ENCODE results near the gene TMEM150C. TPM values are rescaled to one million over a fixed set of nuclear protein-coding genes. Genes with fewer than 3 reads are reported as not detected.

The TMEM150C gene
- total RNA-seq, 1 experiment from 2014 or later, result 0.58 TPM

DNA sequence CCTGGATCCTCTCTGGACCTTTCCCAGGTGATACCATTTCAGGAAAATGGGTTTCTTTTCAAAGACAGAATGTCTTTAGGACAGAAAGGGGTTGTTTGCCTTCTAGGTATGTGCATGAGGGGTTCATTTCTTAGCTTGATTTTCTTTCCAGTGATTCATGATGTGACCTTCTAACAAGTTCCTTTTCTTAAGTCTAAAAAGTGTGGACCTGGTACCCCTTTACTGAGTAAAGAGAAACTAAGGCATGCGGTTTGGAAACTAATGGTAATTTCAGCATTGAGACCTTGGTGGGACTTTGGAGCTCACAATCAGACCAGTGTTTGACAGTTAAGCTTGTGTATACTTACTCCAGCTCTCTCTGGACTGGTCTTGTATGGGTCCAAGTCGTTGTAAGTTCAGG, 122.7 kb downstream of the TMEM150C start:
- intact Hi-C loops (cut with micrococcal nuclease), result no loop called here
- H3F3A ChIP-seq (ENCODE audit: low read length, unreplicated experiment), result no peaks in the 10 kb centered on the region
- TF ChIP-seq EZH2 (IDR thresholded peaks at IDR 0.05; ENCODE audit: low read length, unreplicated experiment) (no peak), EZH2phosphoT487 (IDR thresholded peaks at IDR 0.05; ENCODE audit: borderline replicate concordance, low read length) (no peak)
- TF ChIP-seq, protein P1, sequence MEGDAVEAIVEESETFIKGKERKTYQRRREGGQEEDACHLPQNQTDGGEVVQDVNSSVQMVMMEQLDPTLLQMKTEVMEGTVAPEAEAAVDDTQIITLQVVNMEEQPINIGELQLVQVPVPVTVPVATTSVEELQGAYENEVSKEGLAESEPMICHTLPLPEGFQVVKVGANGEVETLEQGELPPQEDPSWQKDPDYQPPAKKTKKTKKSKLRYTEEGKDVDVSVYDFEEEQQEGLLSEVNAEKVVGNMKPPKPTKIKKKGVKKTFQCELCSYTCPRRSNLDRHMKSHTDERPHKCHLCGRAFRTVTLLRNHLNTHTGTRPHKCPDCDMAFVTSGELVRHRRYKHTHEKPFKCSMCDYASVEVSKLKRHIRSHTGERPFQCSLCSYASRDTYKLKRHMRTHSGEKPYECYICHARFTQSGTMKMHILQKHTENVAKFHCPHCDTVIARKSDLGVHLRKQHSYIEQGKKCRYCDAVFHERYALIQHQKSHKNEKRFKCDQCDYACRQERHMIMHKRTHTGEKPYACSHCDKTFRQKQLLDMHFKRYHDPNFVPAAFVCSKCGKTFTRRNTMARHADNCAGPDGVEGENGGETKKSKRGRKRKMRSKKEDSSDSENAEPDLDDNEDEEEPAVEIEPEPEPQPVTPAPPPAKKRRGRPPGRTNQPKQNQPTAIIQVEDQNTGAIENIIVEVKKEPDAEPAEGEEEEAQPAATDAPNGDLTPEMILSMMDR (conservative IDR thresholded peaks at IDR 0.05; ENCODE audit: low read depth, low read length), result no peak
- no peaks in the 10 kb centered on the region for H3K9me3 ChIP-seq (ENCODE audit: low read length)
- no peaks in the 10 kb centered on the region for H3K36me3 ChIP-seq (ENCODE audit: low read depth, low read length)
- H3K27ac ChIP-seq (ENCODE audit: low read length), result no peak overlapping the region
- H2AFZ ChIP-seq (ENCODE audit: low read length), result no peak overlapping the region
- no peaks in the 10 kb centered on the region for H3K27me3 ChIP-seq (ENCODE audit: low read length)
- no peak overlapping the region for H3K9ac ChIP-seq (ENCODE audit: low read length)
- no peak overlapping the region for H3K4me3 ChIP-seq (ENCODE audit: low read length)
- H3K79me2 ChIP-seq (ENCODE audit: low read length), result peaks cover 88% of the 10 kb centered on the region
- POLR2A ChIA-PET (ENCODE audit: unreplicated experiment), result no interaction called here
- no peaks in the 10 kb centered on the region for H3K9me2 ChIP-seq (replicated peaks; ENCODE audit: low read length)
- BruUV-seq (replicated peaks), result no TSS peak
- H3K4me1 ChIP-seq (ENCODE audit: insufficient read depth, low read length), result no peaks in the 10 kb centered on the region
- peaks cover 13% of the 10 kb centered on the region; the same call in 1 of the 2 replicates for H4K20me1 ChIP-seq (ENCODE audit: low read length)
- CTCF ChIA-PET, result no interaction called here
- DNase-seq (no peak), ATAC-seq (no peak)
- H3K4me2 ChIP-seq (ENCODE audit: low read length), result no peak overlapping the region

DNA sequence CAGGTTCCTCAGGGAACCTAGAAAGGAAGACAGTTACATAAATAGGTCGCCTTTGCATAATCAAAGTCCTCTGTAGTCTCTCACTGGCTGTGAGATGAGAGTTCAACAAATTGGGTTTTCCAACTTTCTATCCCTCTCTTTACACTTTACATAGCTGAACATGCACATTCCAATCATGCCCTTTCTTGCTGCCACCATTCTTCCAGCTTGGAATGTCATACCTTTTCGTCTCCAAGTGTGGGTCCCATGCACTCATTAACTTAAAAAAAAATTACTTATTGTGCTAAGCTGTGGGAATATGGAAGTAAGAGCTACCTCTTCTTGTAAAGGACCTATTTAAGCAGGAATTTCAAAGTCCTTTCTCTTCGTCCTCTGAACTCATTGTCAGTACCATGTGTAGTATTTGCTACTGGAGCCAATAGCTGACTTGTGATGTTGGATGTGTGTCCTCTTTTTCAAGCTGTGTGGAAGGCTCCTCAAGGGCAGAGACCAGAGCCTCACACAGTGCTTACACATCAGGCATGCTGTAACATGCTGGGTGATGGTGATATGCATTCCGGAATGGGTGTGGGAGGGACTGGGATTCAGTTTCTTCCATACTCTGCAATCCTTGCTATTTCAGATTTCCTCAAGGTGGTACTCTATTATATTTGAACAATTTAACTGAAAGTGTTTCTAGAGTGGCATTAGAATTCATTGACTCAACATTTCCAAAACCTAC, 124.3 kb downstream of the TMEM150C start:
- BruUV-seq (replicated peaks), result no TSS peak
- ChIA-PET CTCF (no interaction called here), POLR2A (ENCODE audit: unreplicated experiment) (no interaction called here)
- H3K4me2 ChIP-seq (ENCODE audit: low read length), result no peak overlapping the region
- no peak overlapping the region for H2AFZ ChIP-seq (ENCODE audit: low read length)
- no peak for ATAC-seq
- H3K4me1 ChIP-seq (ENCODE audit: insufficient read depth, low read length), result peaks cover 7% of the 10 kb centered on the region
- H3K4me3 ChIP-seq (ENCODE audit: low read length), result no peak overlapping the region
- no peaks in the 10 kb centered on the region for H3K27me3 ChIP-seq (ENCODE audit: low read length)
- intact Hi-C loops (cut with micrococcal nuclease), result no loop called here
- no peaks in the 10 kb centered on the region for H3K36me3 ChIP-seq (ENCODE audit: low read depth, low read length)
- no peak overlapping the region for H3K9ac ChIP-seq (ENCODE audit: low read length)
- H4K20me1 ChIP-seq (ENCODE audit: low read length), result peaks cover 25% of the 10 kb centered on the region; the same call in 1 of the 2 replicates
- TF ChIP-seq EZH2phosphoT487 (IDR thresholded peaks at IDR 0.05; ENCODE audit: borderline replicate concordance, low read length) (no peak), EZH2 (IDR thresholded peaks at IDR 0.05; ENCODE audit: low read length, unreplicated experiment) (no peak)
- TF ChIP-seq, protein P1 (conservative IDR thresholded peaks at IDR 0.05; ENCODE audit: low read depth, low read length), result no peak
- no peaks in the 10 kb centered on the region for H3K9me2 ChIP-seq (replicated peaks; ENCODE audit: low read length)
- DNase-seq, result no peak
- no peaks in the 10 kb centered on the region for H3F3A ChIP-seq (ENCODE audit: low read length, unreplicated experiment)
- no peak overlapping the region for H3K27ac ChIP-seq (ENCODE audit: low read length)
- H3K79me2 ChIP-seq (ENCODE audit: low read length), result peaks cover 99% of the 10 kb centered on the region
- no peaks in the 10 kb centered on the region for H3K9me3 ChIP-seq (ENCODE audit: low read length)

DNA sequence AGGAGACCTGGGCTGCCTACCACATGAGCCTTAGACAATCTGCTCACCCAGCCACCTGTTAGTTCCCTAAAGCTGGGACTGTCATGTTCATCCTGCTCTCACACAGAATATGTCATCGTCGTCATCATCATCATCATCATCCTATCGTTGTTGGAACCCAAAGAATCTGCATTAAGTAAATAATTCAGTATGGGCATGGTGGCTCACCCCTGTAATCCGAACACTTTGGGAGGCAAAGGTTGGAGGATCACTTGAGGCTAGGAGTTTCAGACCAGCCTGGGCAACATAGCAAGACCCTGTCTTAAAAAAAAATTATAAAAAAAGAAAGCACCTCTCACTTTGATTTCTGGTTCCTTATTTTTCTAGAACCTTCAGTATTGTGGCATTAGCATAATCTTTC, 125.0 kb downstream of the TMEM150C start:
- Histone ChIP-seq H3K4me3 (ENCODE audit: low read length) (no peak overlapping the region), H3K9me2 (replicated peaks; ENCODE audit: low read length) (no peaks in the 10 kb centered on the region), H2AFZ (ENCODE audit: low read length) (no peak overlapping the region), H3K4me1 (ENCODE audit: insufficient read depth, low read length) (peaks cover 14% of the 10 kb centered on the region), H3K27me3 (ENCODE audit: low read length) (no peaks in the 10 kb centered on the region), H3K9ac (ENCODE audit: low read length) (no peak overlapping the region), H3F3A (ENCODE audit: low read length, unreplicated experiment) (no peaks in the 10 kb centered on the region), H4K20me1 (ENCODE audit: low read length) (peaks cover 29% of the 10 kb centered on the region; the same call in 1 of the 2 replicates), H3K79me2 (ENCODE audit: low read length) (peaks cover 99% of the 10 kb centered on the region), H3K36me3 (ENCODE audit: low read depth, low read length) (no peaks in the 10 kb centered on the region), H3K4me2 (ENCODE audit: low read length) (no peak overlapping the region), H3K27ac (ENCODE audit: low read length) (no peak overlapping the region), H3K9me3 (ENCODE audit: low read length) (no peaks in the 10 kb centered on the region)
- BruUV-seq (replicated peaks), result no TSS peak
- ChIA-PET POLR2A (ENCODE audit: unreplicated experiment) (no interaction called here), CTCF (no interaction called here)
- ATAC-seq, result no peak
- no peak for DNase-seq
- intact Hi-C loops (cut with micrococcal nuclease), result no loop called here
- TF ChIP-seq EZH2phosphoT487 (IDR thresholded peaks at IDR 0.05; ENCODE audit: borderline replicate concordance, low read length), result no peak
- no peak for TF ChIP-seq EZH2 (IDR thresholded peaks at IDR 0.05; ENCODE audit: low read length, unreplicated experiment)
- TF ChIP-seq, protein P1 (conservative IDR thresholded peaks at IDR 0.05; ENCODE audit: low read depth, low read length), result no peak

Data from PC-3 (cell line).